Immature natural killer cell (primary cell): ENCODE data around the gene NELFA. TPM values are rescaled to one million over a fixed set of nuclear protein-coding genes. Genes with fewer than 3 reads are reported as not detected.

Experiments used
- DNase-seq, 3 donors: peaks; one replicate each; pipeline ENCODE4 v3.0.0; 2022; ENCODE audit warnings: mixed read lengths in 1 of 3
- H3K27ac Mint-ChIP-seq, 6 donors: one replicate each; pipeline ENCODE4 v1.8.0; 2020; ENCODE audit warnings: mixed read lengths in 6 of 6, mild to moderate bottlenecking in 5 of 6, inconsistent platforms in 4 of 6, moderate library complexity in 3 of 6
- H3K27me3 Mint-ChIP-seq, 3 donors: one replicate each; pipeline ENCODE4 v1.8.0; 2020 to 2021; ENCODE audit warnings: low read depth in 3 of 3, mild to moderate bottlenecking in 3 of 3, mixed read lengths in 3 of 3, moderate library complexity in 3 of 3, inconsistent platforms in 1 of 3
- H3K36me3 Mint-ChIP-seq, 3 donors: one replicate each; pipeline ENCODE4 v1.8.0; 2020; ENCODE audit warnings: mixed read lengths in 3 of 3, inconsistent platforms in 2 of 3, mild to moderate bottlenecking in 2 of 3
- H3K4me1 Mint-ChIP-seq, 2 donors: one replicate each; pipeline ENCODE4 v1.8.0; 2020; ENCODE audit warnings: inconsistent platforms in 2 of 2, mild to moderate bottlenecking in 2 of 2, mixed read lengths in 2 of 2, moderate library complexity in 1 of 2
- H3K4me3 Mint-ChIP-seq, 5 donors: one replicate each; pipeline ENCODE4 v1.8.0; 2020; ENCODE audit warnings: mild to moderate bottlenecking in 5 of 5, mixed read lengths in 5 of 5, inconsistent platforms in 3 of 5, moderate library complexity in 3 of 5
- H3K9me3 Mint-ChIP-seq, 6 donors: one replicate each; pipeline ENCODE4 v1.8.0; 2020; ENCODE audit warnings: mild to moderate bottlenecking in 6 of 6, mixed read lengths in 6 of 6, inconsistent platforms in 4 of 6, moderate library complexity in 3 of 6
- polyA plus RNA-seq, 3 donors: library from polyadenylated mRNA; unstranded; fragments of 300-500 nt; fragmentation: Illumina TruSeq; gene quantifications; one replicate each; pipeline ENCODE4 v1.2.3, GENCODE V29; 2021

The NELFA gene
- polyA plus RNA-seq, 3 donors from 2014 or later = 6.0 to 28.6 (median 10.2) TPM

DNA sequence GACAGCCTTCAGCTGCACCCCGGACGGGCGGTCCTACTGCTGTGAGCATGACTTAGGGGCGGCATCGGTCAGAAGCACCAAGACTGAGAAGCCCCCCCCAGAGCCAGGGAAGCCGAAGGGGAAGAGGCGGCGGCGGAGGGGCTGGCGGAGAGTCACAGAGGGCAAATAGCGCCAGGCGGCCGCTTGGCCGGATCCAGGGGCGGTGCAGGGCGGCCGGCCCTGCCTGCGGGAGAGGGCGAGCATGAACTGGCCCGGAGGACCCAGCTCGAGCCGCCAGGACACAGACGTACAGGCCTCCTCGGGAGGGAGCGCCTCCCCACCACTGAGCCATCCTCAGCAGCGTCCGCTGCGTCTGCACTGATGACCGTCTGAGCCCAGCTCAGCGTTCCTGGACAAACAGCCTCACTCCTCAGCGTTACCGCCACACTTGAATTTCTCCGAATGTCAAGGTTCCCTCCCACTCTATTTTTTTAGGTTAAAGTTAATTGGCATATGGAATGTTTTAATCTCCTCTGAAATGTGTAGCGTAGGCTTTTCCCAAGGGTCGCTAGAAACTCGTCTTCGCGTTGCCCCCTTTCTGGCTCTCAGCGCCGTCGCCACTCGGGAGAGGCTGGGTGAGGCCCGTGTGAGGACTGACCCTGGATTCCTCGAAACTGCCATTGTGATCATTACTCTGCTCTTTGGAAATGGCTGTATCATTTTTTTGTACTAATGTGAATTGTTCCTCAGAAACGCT is 29.9 kb downstream of the NELFA start:
- H3K36me3 Mint-ChIP-seq = peaks cover 13 to 23% (median 15%) of the 10 kb centered on the region in 3 donors
- no peak for DNase-seq
- no peaks in the 10 kb centered on the region for H3K9me3 Mint-ChIP-seq
- no peak overlapping the region for H3K4me3 Mint-ChIP-seq
- peaks cover 0 to 4% (median 4%) of the 10 kb centered on the region in 3 donors for H3K27me3 Mint-ChIP-seq
- peaks cover 4% of the 10 kb centered on the region in 2 donors for H3K4me1 Mint-ChIP-seq
- peak overlapping the region in 3 of 6 donors; percentile 14 to 40 (median 24) for H3K27ac Mint-ChIP-seq

DNA sequence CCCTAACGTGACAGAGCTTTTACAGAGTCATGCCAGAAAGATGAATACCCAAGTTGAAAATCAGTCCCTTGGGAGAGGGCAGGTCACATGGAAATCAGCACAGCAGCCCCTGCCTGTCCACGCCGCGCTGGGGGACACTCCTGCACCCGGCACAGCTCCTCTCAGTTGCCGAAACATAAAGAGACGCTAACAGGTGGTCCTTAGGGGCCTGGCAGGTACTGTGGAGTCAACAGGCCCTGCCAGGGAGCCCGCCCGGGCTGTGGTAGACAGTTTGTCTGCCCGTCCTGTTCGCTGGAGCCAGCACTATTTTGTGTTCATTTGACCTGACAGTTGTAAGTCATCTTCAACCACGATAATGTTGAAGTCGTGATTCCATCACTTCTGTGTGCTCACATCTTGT is 30.5 kb downstream of the NELFA start:
- peaks cover 13 to 23% (median 15%) of the 10 kb centered on the region in 3 donors for H3K36me3 Mint-ChIP-seq
- H3K27me3 Mint-ChIP-seq = peaks cover 0 to 4% (median 4%) of the 10 kb centered on the region in 3 donors
- H3K9me3 Mint-ChIP-seq = no peaks in the 10 kb centered on the region
- DNase-seq = no peak
- no peak overlapping the region for H3K4me3 Mint-ChIP-seq
- peaks cover 4% of the 10 kb centered on the region in 2 donors for H3K4me1 Mint-ChIP-seq
- no peak overlapping the region for H3K27ac Mint-ChIP-seq

- Mint-ChIP-seq H3K4me1 (peaks cover under 1 to 2% of the 10 kb centered on the region in 2 donors), H3K36me3 (peaks cover 7 to 16% (median 13%) of the 10 kb centered on the region in 3 donors), H3K9me3 (no peaks in the 10 kb centered on the region), H3K27ac (no peak overlapping the region), H3K4me3 (no peak overlapping the region), H3K27me3 (peaks cover 0 to 6% (median 4%) of the 10 kb centered on the region in 3 donors)
- no peak for DNase-seq
Measured at GRCh38 chr4:1976416-1977352, 32.1 kb downstream of the NELFA start.

- no peak overlapping the region for H3K27ac Mint-ChIP-seq
- H3K9me3 Mint-ChIP-seq = no peaks in the 10 kb centered on the region
- H3K36me3 Mint-ChIP-seq = peaks cover 7 to 14% (median 13%) of the 10 kb centered on the region in 3 donors
- H3K4me1 Mint-ChIP-seq = no peaks in the 10 kb centered on the region
- no peak for DNase-seq
- H3K27me3 Mint-ChIP-seq = peaks cover 0 to 6% (median 4%) of the 10 kb centered on the region in 3 donors
- H3K4me3 Mint-ChIP-seq = no peak overlapping the region
Measured at GRCh38 chr4:1975880-1976279, 32.9 kb downstream of the NELFA start.

GRCh38 chr4:1975391-1975801 is 33.4 kb downstream of the NELFA start:
- Mint-ChIP-seq H3K27ac (no peak overlapping the region), H3K9me3 (no peaks in the 10 kb centered on the region), H3K4me1 (no peaks in the 10 kb centered on the region), H3K36me3 (peaks cover 7 to 17% (median 13%) of the 10 kb centered on the region in 3 donors), H3K27me3 (peaks cover 0 to 6% (median 1%) of the 10 kb centered on the region in 3 donors), H3K4me3 (no peak overlapping the region)
- no peak for DNase-seq

GRCh38 chr4:1974840-1975239 is 33.9 kb downstream of the NELFA start:
- H3K27ac Mint-ChIP-seq = peak overlapping the region in 1 of 6 donors; percentile 60
- no peaks in the 10 kb centered on the region for H3K9me3 Mint-ChIP-seq
- H3K4me3 Mint-ChIP-seq = no peak overlapping the region
- H3K36me3 Mint-ChIP-seq = peaks cover 7 to 17% (median 10%) of the 10 kb centered on the region in 3 donors
- no peaks in the 10 kb centered on the region for H3K4me1 Mint-ChIP-seq
- no peak for DNase-seq
- peaks cover 0 to 6% (median 2%) of the 10 kb centered on the region in 3 donors for H3K27me3 Mint-ChIP-seq

- peaks cover 0 to 2% (median 2%) of the 10 kb centered on the region in 3 donors for H3K27me3 Mint-ChIP-seq
- no peaks in the 10 kb centered on the region for H3K4me1 Mint-ChIP-seq
- no peak overlapping the region for H3K27ac Mint-ChIP-seq
- peaks cover 0 to 8% (median 4%) of the 10 kb centered on the region in 3 donors for H3K36me3 Mint-ChIP-seq
- no peak overlapping the region for H3K4me3 Mint-ChIP-seq
- H3K9me3 Mint-ChIP-seq = no peaks in the 10 kb centered on the region
- no peak for DNase-seq
Measured at GRCh38 chr4:1973661-1974060, 35.1 kb downstream of the NELFA start.

- no peaks in the 10 kb centered on the region for H3K9me3 Mint-ChIP-seq
- no peaks in the 10 kb centered on the region for H3K4me1 Mint-ChIP-seq
- peaks cover 0 to 13% (median 4%) of the 10 kb centered on the region in 3 donors for H3K36me3 Mint-ChIP-seq
- H3K27ac Mint-ChIP-seq = no peak overlapping the region
- H3K27me3 Mint-ChIP-seq = peaks cover 0 to 2% (median 2%) of the 10 kb centered on the region in 3 donors
- DNase-seq = no peak
- H3K4me3 Mint-ChIP-seq = no peak overlapping the region
Measured at GRCh38 chr4:1973218-1973617, 35.6 kb downstream of the NELFA start.

DNA sequence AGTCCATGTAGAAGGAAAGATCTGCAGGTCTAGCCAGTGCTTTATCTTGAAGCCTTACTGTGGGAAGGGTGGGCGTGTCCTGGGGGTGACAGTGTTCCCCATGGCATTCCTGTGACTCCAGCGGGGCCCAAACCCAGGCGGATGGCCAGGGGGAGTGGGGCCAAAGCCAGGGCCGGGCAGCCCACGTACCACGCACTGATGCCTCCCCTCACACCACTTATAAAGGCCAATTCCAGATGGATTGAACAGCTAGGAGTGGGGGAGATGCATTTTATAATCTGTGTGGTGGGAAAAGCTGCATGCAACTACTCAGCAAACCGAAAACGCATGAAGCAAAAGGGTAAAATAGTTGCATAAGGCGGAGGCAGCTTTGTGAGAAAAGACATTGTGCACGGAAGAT is 36.4 kb downstream of the NELFA start:
- H3K4me3 Mint-ChIP-seq = no peak overlapping the region
- peak overlapping the region in 1 of 6 donors; percentile 8 for H3K27ac Mint-ChIP-seq
- no peaks in the 10 kb centered on the region for H3K4me1 Mint-ChIP-seq
- peaks cover 0 to 15% (median 0%) of the 10 kb centered on the region in 3 donors for H3K36me3 Mint-ChIP-seq
- peaks cover 0 to 2% (median 2%) of the 10 kb centered on the region in 3 donors for H3K27me3 Mint-ChIP-seq
- DNase-seq = no peak
- no peaks in the 10 kb centered on the region for H3K9me3 Mint-ChIP-seq

GRCh38 chr4:1971456-1972200 is 37.1 kb downstream of the NELFA start:
- no peak for DNase-seq
- Mint-ChIP-seq H3K36me3 (peaks cover 0 to 15% (median 0%) of the 10 kb centered on the region in 3 donors), H3K4me3 (no peak overlapping the region), H3K9me3 (no peaks in the 10 kb centered on the region), H3K4me1 (no peaks in the 10 kb centered on the region), H3K27me3 (peaks cover 0 to 2% (median 2%) of the 10 kb centered on the region in 3 donors), H3K27ac (no peak overlapping the region)

DNA sequence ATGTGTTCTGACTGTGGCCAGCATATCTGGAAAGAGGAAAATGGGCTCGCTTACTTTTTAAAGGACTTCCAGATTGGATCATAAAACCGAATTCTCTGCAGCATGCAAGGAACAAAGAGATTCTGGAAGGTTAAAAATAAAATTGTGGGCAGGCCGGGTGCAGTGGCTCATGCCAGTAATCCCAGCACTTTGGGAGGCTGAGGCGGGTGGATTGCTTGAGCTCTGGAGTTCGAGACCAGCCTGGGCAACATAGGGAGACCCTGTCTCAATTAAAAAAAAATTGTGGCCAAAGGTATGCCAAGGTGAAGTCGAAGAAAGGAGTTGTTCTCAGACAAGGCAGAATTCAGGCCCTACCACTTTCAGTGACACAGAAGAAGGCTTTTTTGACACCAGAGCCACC is 37.8 kb downstream of the NELFA start:
- H3K27me3 Mint-ChIP-seq = peaks cover 0 to 2% (median 2%) of the 10 kb centered on the region in 3 donors
- H3K9me3 Mint-ChIP-seq = no peaks in the 10 kb centered on the region
- no peaks in the 10 kb centered on the region for H3K4me1 Mint-ChIP-seq
- no peak for DNase-seq
- no peak overlapping the region for H3K4me3 Mint-ChIP-seq
- peaks cover 0 to 11% (median 0%) of the 10 kb centered on the region in 3 donors for H3K36me3 Mint-ChIP-seq
- no peak overlapping the region for H3K27ac Mint-ChIP-seq

DNA sequence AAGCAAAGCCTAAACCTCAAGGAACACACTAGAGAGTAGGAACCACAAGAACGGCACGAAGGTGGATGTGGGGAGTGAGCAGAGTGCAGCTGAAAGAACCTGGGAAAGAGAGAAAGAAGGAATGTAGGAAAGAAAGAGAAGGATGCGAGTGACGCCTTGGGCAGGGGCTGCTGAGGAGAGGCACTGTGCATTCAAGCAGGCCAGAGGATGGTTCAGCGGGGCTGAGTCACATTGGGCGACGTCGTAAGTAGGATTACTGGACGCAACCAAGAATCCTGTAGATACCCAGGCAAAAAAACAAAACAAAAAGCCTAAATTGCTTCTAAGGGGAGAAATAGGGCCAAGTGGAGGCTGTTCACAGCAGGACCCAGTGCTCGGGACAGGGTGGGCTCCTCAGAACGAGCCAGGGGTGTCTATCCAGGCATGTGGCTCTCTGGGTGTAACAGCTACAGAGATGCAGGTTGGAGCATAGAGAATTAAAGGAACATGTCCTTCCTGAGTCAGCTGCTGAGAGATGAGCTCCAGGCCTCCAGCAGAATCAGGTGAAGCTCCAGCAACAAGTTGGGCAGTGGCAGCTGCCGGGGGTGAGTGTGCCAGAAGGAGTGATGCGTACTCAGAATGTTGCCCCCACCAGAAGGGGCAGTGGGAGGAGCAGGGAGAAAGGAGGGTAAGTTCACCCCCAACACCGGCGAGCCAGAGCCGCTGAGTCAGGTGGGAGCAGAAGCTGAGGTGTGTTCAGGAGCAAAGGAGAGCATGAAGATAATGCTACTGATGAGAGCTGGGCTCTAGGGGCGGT is 38.6 kb downstream of the NELFA start:
- no peaks in the 10 kb centered on the region for H3K4me1 Mint-ChIP-seq

More for the DNA sequence above, 38.6 kb downstream of the NELFA start:
- Mint-ChIP-seq H3K4me3 (no peak overlapping the region), H3K27ac (peak overlapping the region in 3 of 6 donors; percentile 5 to 57 (median 24)), H3K36me3 (peaks cover 0 to 11% (median 4%) of the 10 kb centered on the region in 3 donors), H3K27me3 (peaks cover 0 to 2% (median 2%) of the 10 kb centered on the region in 3 donors), H3K9me3 (peaks cover 0 to 2% (median 0%) of the 10 kb centered on the region in 6 donors)
- DNase-seq = no peak
